ENCODE measurements around the gene CAMSAP2.
A peak's percentile ranks its signal among the peaks of the same experiment; 100 is the strongest.
"Not testable (repeated sequence)": the region's sequence is repeated elsewhere in the genome, so short reads cannot be mapped to it uniquely, and the experiment has no call there.

Gene CAMSAP2

DNA sequence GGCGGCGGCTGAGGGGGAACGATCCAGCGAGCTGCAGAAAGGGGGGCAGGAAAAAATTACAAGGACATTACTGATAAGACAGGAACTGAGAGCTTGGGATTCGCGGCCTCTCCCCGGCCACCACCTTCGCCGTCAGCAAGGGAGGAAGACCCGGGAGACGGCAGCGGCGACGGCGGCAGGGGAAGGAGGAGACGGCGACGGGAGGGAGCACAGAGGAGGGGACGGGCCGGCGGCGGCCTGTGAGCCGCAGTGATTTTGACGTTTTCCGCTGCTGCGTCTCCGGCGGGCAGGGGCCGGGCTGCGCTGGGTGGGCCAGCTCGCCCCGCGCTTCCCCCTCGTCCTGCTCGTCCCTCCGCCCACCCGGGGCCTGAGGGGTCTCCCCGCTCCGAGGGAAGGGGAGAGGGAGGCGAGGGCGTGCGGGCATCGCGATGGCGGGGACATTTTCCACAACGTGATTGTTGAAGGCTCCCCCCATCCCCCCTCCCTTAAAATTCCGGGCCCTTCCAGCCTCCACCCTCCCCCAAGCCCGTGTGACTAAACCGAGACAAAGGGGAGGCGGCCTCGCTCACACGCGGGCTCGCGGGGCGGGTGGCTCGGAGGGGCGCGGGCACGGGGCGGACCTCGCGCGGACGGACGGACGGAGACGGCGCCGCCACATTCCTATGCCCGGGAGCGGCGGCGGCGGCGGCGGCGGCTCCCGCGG lies 407 bp downstream of the CAMSAP2 start:
- DNase-seq (ENCODE audit: low read depth) = peak; percentile 90

DNA sequence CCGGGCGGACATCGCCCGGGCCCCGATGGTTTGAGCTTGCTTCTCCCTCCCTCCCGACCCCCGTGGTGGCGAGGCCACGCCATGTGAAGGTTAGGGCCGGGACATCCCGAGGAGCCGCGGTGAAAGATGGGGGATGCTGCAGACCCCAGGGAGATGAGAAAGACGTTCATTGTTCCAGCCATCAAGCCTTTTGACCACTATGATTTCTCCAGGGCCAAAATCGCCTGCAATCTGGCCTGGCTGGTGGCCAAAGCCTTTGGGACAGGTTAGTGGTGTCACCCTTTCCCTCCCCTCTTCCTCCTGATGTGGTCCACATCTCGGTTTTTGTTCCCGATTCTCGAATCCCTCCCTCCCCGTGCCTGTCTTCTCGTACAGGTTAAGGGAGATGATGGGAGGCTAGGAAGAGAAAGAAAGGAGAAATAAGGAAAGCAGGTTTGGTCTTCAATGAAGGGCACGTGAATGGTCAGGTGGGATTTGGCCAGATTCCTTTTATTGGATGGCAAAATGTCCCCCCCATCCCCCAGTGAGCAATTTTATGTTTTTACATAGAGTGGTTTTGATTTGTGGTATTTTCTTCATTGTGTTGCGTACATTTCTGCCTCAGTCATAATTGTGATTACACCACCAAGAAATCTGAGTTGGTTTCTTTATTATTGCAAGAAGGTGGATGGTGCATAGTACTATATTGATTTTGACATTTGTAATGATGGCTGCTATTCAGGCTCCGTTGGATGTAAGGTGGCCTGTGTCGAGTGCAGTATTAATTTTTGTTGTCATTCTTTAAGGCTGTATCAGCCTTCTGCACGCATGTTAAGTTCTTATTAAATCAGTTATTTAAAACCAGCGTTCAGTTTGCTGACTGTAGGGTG lies 1.2 kb downstream of the CAMSAP2 start:
- peak; percentile 40 for DNase-seq (ENCODE audit: low read depth)

DNA sequence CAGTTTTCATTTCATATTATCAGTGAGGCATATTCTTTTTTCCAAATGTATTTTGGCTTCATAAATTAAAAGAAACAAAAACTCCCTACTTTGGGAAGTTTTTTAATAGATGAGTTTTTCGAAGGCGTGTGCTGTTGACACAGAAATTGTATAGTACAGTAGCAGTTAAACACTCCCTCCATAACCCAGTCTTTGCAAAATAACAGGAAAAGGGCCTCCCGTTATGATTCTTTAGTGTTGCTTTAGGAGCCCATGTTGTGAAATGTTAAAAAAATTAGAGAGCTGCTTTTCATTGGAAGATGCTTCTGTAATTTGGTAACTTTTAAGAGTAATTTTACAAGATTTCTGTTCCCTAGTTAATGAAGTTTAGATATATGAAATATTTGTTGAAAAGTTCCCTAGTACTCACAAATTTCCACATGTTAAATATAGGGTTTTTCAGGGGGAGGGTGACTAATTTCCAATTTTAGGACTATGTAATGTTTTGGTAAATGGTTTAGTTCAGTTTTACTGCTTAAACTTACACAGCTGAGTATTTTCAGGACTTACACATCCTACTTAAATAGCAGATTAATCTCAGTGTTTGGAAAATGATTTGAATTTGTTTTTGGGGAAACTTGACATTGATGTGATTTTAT lies 2.0 kb downstream of the CAMSAP2 start:
- peak; percentile 28 for DNase-seq (ENCODE audit: low read depth)

DNA sequence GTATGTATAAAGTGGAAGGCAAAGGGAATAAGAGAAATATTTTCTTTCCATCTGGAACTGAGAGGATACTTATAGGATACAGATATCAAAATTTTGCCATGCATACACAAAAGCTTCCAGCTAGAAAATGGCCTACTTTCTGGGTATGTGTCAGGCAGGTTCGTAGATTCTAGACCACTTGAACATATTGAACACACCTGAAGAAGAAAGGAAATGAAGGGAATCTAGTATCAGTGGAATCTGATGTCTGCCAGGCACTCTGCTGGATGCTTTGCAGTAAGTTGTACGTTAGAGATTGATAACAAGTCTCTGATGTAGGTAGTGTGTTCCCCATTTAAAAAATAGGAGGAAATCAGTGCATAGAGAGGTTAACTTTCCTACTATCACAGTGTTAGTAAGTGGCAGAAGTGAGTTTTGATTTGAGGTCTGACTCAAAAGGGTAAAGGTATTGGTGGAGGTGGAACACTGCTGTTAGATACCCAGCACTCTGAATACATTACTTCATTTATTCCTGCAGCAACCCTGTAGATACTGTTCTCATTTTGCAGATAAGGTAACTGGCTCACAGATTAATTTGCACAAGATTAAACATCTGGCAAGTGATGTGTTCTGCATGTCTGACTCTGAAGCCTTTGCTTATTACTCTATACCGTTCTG lies 3.0 kb downstream of the CAMSAP2 start:
- no peak for DNase-seq (ENCODE audit: low read depth)

DNA sequence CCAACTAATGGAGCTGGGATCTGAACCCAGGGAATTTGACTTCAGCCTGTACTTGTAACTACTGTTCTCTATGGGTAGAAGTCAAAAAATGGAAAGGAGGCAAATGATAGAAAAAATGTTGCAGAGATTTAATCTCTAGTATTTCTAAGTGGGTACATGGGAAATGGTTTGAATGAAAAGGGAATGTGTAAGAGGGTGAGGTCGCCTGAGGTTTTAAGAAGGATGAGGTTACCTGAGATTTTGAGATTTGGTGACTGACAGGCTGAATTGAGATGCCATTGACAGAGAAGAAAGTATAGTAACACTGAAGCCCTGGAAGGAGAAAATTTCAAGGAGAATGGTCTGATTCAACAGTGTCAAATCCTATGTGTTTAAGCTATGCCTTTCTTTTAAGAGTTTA lies 5.5 kb downstream of the CAMSAP2 start:
- DNase-seq (ENCODE audit: low read depth) = no peak

DNA sequence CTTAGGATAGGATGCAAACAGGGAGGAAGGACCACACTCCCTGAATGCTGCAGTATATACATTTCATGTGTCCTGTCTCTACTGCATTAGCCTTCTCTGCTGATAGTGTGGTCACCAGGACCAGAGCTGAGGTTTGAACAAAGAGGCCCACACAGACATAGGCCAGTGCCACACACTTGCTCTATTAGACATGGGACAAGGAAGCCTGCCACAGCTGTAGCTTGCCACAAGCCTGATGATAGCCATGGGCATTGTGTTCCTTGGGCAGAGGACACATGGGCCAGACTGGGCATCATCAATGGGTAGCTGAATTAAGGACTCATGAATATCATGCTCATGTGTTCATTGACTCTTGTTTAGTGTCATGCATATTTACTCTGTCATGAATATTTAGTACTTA lies 10.4 kb downstream of the CAMSAP2 start:
- DNase-seq (ENCODE audit: low read depth) = no peak

DNA sequence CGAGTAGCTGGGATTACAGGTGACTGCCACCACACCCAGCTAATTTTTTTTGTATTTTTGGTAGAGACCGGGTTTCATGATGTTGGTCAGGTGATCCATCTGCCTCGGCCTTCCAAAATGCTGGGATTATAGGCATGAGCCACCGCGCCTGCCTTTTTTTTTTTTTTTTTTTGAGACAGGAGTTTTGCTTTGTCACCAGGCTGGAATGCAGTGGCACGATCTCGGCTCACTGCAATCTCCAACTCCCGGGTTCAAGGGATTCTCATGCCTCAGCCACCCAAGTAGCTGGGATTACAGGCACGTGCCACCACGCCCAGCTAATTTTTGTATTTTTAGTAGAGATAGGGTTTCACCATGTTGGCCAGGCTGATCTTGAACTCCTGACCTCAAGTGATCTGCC lies 12.1 kb downstream of the CAMSAP2 start:
- DNase-seq (ENCODE audit: low read depth) = not testable (repeated sequence)

DNA sequence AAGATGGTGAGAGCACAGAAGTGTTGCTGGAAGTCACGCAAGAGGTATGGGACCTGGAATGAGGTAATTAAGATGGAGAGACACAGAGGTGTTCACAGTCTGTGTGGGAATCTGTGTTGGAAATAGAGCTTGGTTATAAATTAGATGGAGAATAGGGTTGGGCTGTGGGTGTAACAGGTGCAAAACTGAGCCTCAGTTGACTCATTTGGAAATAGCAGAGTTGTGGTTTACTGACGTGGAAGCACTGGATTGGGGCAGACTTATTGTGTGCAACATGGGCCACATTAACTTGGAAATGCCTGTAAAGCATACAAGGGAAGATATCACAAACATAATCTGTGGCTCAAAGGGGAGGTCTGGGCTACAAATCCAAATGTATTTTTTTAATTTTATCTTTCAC lies 13.0 kb downstream of the CAMSAP2 start:
- peak; percentile 49 for DNase-seq (ENCODE audit: low read depth)

DNA sequence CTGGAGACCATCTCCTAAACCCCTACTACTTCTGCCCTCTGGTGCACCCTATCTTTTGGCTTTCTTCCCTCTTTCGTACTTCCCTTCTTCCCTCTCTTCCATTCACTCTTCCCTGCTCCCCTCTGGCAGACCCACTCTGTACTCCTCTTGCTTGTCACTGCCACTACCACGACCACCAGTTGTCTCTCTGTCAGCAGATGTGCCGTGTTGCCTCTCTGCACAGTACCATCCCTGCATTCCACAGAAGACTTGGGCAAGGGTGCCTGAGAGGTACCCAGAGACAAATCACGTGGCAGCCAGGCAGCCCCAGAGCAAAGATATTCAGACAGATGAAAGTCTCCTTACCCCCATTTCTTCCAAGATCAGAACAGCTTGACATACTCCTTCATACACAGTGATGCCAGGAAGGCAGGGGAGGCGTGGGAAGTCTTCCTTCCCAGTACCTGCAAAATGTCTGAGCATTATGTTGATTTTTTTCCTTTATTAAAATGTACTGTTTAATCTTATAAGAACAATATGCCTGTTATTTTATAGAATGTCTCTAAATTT lies 15.0 kb downstream of the CAMSAP2 start:
- no peak for DNase-seq (ENCODE audit: low read depth)

DNA sequence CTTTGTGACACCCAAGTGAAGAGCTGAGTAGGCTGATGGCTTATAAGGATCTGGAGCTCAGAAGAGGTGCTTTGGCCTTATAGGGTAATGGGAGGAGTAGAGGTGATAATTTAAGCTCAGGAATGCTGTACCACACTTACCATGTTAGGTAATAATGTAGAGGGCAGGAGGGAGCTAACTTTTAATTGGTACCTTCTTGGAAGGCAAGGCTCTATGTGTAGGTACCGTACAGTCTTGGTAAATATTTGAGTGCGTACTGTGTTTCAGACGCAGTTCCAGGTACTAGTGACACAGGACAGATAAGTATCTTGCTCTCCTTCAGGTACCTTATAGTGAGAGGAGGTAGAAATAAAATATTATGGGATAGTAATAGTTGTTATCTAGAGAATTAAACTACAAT lies 16.8 kb downstream of the CAMSAP2 start:
- DNase-seq (ENCODE audit: low read depth) = no peak

DNA sequence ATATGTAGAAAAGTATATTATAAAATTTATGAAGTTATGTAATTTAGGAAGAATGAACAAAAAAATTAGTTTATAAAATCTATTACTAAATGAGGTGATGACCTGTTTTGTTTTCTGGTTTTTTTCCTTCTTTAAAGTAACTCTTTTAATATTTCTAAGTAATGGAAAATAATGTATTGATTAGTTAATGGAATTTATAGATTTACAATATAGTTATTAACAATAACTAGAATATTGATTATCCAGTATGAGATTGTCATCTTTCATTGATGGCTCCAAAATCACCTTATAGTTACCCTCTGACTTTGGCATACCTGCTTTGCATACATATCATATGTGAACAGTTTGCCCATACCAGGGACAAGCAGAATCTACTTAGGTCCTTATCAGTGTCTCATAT lies 23.4 kb downstream of the CAMSAP2 start:
- DNase-seq (ENCODE audit: low read depth) = no peak

DNA sequence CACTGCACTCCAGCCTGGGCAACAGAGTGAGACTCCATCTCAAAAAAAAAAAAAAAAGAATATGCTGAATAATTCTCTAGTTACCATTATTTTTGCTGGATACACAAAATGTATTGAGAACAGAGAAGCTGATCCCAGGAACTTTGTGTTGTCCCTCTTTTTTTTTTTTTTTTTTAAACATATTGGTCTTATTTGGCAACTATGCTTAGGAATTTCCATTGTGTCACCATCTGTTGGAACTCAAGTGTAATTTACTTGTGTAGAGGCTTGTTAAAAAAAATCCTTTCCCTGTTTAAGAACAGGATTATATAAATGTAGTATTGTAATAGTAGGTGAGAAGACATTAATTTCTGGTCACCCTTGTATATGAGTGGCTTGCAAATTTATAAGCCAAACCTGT lies 28.6 kb downstream of the CAMSAP2 start:
- DNase-seq (ENCODE audit: low read depth) = no peak

DNA sequence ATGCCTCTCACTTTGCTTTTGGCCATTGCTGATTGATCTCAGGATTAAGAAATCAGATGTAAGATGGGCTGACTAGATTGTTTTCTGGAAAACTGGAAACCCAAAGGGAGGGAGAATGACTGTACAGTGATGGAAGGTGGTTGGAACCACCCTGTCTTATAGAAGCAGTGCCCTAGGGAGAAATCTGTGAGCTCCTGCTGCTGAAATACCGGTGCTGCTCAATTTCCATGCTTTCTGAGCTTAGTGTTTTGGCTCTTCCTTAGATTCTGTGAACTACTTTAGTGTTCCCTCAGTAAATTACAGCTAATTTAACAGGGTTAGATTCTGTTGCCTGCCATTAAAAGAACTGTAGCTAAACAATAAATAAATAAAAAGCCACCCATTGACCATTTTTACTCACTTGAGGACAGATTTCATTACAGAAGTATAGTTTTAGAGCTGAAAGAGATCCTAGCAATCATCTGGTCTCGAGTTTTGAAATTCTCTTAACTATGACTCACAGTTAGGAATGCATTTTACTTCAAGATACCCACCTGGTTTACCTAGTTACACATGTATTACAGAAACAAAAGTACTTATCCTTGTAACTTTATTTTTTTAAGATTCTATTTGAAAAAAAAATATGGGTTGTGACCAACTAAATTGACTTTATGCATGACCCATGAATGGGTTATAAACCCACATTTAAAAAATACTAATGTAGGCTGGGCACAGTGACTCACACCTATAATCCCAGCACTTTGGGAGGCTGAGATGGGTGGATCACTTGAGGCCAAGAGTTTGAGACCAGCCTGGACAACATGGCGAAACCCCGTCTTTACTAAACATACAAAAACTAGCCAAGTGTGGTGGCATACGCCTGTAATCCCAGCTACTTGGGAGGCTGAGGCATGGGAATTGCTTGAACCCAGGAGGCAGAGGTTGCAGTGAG lies 33.2 kb downstream of the CAMSAP2 start:
- peak; percentile 29 for DNase-seq (ENCODE audit: low read depth)

DNA sequence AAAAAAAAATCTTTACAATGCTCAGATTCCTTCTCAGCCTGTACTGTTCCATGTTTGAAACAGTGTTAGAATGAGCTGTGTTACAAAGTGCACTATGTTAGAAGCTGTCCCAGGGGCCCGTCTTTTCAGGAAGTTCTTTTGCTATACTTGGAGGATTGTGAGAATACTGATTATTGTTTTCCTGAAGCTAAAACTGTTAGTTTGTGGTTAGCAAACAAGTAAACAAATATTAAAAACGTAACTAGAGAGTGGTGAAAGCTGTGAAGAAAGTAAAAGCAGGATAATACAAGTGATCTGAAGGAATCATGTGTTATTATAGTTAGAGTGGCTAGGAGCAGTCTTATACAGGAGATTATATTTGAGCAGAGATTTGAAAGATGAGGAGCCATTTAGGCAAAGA lies 35.6 kb downstream of the CAMSAP2 start:
- DNase-seq (ENCODE audit: low read depth) = no peak

DNA sequence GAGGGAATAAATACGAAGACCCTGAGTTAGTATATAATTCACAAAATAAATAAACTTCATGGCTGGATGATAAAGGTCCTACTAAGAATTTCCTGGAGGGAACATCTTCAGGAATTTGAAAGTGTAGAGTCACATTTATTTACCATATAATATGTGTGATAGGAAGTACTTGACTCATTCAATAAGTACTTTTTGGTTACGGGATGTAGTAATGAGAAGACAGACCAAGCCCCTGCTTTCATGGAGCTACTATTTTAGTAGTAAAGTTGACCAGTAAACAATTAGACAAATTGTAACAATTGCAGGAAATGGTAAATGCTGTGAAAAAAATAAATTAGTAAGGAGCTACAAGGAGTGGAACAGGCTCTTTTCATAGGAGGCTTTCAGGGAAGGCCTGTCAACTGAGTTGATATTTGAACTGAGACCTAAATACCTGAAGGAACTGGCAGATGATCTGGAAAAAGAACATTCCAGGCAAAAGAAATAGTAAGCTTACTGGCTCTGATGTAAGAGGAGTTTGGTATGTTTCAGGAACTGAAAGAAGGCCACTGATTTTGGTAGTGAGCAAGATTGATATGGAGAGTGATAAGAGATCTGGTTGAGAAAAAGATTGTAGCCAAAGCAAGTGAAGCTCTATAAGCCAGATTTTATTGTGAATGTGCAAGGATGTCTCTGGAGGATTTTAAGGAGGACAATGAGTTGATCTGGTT lies 36.2 kb downstream of the CAMSAP2 start:
- peak; percentile 36 for DNase-seq (ENCODE audit: low read depth)

DNA sequence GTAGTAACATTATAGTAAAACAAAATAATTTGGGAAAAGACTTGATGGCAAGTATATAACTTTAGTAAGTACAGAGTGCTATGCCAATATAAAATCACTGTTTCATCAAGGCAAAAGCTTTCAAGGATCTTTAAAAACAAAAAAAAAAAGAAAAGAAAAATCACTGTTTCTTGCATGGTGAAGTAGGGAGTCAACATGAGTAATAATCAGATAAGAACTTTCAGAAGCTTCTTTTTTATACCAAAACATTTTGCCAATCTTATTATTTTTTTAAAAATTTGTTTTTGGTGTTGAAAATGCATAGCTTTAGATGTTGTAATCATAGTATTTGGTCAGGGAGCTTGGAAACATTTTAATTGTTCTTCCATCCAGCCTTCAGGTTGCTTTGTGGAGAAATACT lies 37.2 kb downstream of the CAMSAP2 start:
- DNase-seq (ENCODE audit: low read depth) = peak; percentile 19

DNA sequence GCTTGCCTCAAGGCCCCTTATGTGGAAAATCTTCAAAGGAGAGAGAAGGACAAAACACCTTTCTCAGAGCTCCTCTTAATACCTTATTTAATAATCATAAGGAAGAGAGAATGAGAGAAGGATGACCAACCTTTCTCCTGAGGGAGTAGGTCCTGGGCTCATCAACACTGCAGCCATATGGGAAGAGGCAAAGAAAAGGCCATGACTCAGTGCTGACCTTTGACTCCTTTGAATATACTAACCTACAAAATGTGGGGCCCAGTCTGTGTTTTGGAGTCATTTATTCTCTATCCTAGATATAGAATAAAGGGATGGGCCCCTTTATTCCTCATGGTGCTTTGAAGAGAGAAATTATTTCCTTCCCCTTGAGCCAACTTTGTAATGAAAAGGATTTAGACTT lies 38.3 kb downstream of the CAMSAP2 start:
- peak; percentile 72 for DNase-seq (ENCODE audit: low read depth)

DNA sequence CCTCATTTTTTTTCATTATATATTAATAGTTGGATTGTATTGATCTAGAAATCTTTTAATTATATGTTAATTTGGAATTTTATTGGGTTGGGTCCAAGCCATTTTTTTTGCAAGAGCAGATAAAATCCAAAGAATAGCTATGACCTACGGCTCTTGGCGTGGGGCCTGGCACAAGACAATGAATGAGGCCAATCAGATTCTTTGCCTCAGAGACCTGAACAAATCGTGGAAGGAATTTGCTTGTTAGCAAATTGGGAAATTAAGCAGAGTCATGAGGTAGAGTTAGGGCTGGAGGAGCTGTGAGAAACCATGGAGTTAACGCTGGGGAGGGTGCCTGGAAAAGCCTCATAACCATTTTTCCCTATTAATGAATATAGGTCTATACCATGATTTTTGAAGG lies 40.1 kb downstream of the CAMSAP2 start:
- no peak for DNase-seq (ENCODE audit: low read depth)

DNA sequence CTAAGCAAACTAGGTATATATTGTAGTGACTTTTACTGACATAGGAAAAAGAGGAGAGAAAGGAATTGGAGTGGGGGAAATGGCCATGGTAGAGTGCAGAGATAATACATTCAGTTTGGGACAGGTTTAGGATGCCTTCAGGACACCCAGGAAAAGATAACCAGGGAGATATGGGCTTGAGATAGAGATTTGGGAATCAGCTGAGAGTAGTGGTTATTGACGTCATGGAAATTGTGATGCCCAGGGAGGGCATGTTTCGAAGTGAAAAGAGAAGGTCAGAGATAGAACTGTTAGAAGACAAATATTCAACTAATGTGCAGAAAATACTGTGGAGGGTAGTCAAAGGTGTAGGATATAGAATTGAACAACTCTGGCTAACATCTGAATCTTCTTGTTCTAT lies 40.6 kb downstream of the CAMSAP2 start:
- no peak for DNase-seq (ENCODE audit: low read depth)

Measured in ELR (cell line).